Muscle layer of duodenum (tissue), 2 donors: Measurements from ENCODE around the gene ATRAID.
"Not testable (repeated sequence)": the region's sequence is repeated elsewhere in the genome, so short reads cannot be mapped to it uniquely, and the experiment has no call there.

Experiments
- H3K27ac ChIP-seq: one replicate; pipeline ENCODE4 v1.7.0; 2013; ENCODE audit warnings: mild to moderate bottlenecking, low read length
- H3K27me3 ChIP-seq: one replicate; pipeline ENCODE4 v1.7.0; 2013; ENCODE audit warnings: low read depth, mild to moderate bottlenecking, control low read depth, low read length
- H3K36me3 ChIP-seq, 2 donors: one replicate each; pipeline ENCODE4 v1.7.0; 2013; ENCODE audit warnings: low read length in 2 of 2, control low read depth in 1 of 2, mild to moderate bottlenecking in 1 of 2; ENCODE audit not compliant: insufficient read depth in 2 of 2, control insufficient read depth in 1 of 2
- H3K4me1 ChIP-seq, 2 donors: one replicate each; pipeline ENCODE4 v1.7.0; 2013; ENCODE audit warnings: low read length in 2 of 2, mild to moderate bottlenecking in 2 of 2, control low read depth in 1 of 2, moderate library complexity in 1 of 2; ENCODE audit not compliant: insufficient read depth in 2 of 2, control insufficient read depth in 1 of 2
- H3K4me3 ChIP-seq, 2 donors: one replicate each; pipeline ENCODE4 v1.7.0; 2013; ENCODE audit warnings: low read length in 2 of 2, low read depth in 1 of 2, mild to moderate bottlenecking in 1 of 2
- H3K9me3 ChIP-seq, 2 donors: one replicate each; pipeline ENCODE4 v1.7.0; 2013; ENCODE audit warnings: low read length in 2 of 2, control low read depth in 1 of 2, mild to moderate bottlenecking in 1 of 2; ENCODE audit not compliant: control insufficient read depth in 1 of 2
- donor health status: healthy.

The ATRAID gene

GRCh38 chr2:27198068-27198467 is 13.8 kb upstream of the ATRAID start:
- not testable (repeated sequence) for H3K27me3 ChIP-seq, H3K4me1 ChIP-seq, H3K4me3 ChIP-seq, H3K9me3 ChIP-seq, H3K27ac ChIP-seq
- H3K36me3 ChIP-seq: peaks cover 10 to 34% of the 10 kb centered on the region in 2 donors

GRCh38 chr2:27198627-27199026 is 13.2 kb upstream of the ATRAID start:
- H3K4me1 ChIP-seq: no peaks in the 10 kb centered on the region
- H3K27ac ChIP-seq: no peak overlapping the region
- H3K36me3 ChIP-seq: peaks cover 12 to 40% of the 10 kb centered on the region in 2 donors
- H3K9me3 ChIP-seq: no peaks in the 10 kb centered on the region
- no peak overlapping the region for H3K4me3 ChIP-seq
- no peaks in the 10 kb centered on the region for H3K27me3 ChIP-seq

GRCh38 chr2:27199241-27199640 is 12.6 kb upstream of the ATRAID start:
- peaks cover 12 to 46% of the 10 kb centered on the region in 2 donors for H3K36me3 ChIP-seq
- no peaks in the 10 kb centered on the region for H3K27me3 ChIP-seq
- H3K27ac ChIP-seq: no peak overlapping the region
- no peak overlapping the region for H3K4me3 ChIP-seq
- no peaks in the 10 kb centered on the region for H3K4me1 ChIP-seq
- no peaks in the 10 kb centered on the region for H3K9me3 ChIP-seq

GRCh38 chr2:27201675-27202074 is 10.2 kb upstream of the ATRAID start:
- Histone ChIP-seq H3K36me3 (peaks cover 22 to 70% of the 10 kb centered on the region in 2 donors), H3K4me3 (no peak overlapping the region), H3K27me3 (no peaks in the 10 kb centered on the region), H3K27ac (no peak overlapping the region), H3K9me3 (no peaks in the 10 kb centered on the region), H3K4me1 (no peaks in the 10 kb centered on the region)

- H3K27me3 ChIP-seq: no peaks in the 10 kb centered on the region
- H3K9me3 ChIP-seq: no peaks in the 10 kb centered on the region
- H3K27ac ChIP-seq: no peak overlapping the region
- H3K36me3 ChIP-seq: peaks cover 29 to 81% of the 10 kb centered on the region in 2 donors
- H3K4me1 ChIP-seq: no peaks in the 10 kb centered on the region
- H3K4me3 ChIP-seq: no peak overlapping the region
Observed at GRCh38 chr2:27202854-27203253, 9.0 kb upstream of the ATRAID start.

GRCh38 chr2:27203741-27204140 is 8.1 kb upstream of the ATRAID start:
- no peaks in the 10 kb centered on the region for H3K4me1 ChIP-seq
- no peaks in the 10 kb centered on the region for H3K27me3 ChIP-seq
- H3K9me3 ChIP-seq: no peaks in the 10 kb centered on the region
- no peak overlapping the region for H3K4me3 ChIP-seq
- peaks cover 29 to 90% of the 10 kb centered on the region in 2 donors for H3K36me3 ChIP-seq
- H3K27ac ChIP-seq: no peak overlapping the region

- Histone ChIP-seq H3K36me3 (peaks cover 29 to 91% of the 10 kb centered on the region in 2 donors), H3K4me3 (no peak overlapping the region), H3K4me1 (no peaks in the 10 kb centered on the region), H3K27ac (no peak overlapping the region), H3K9me3 (no peaks in the 10 kb centered on the region), H3K27me3 (no peaks in the 10 kb centered on the region)
Observed at GRCh38 chr2:27204566-27204965, 7.3 kb upstream of the ATRAID start.

GRCh38 chr2:27205206-27205605 is 6.6 kb upstream of the ATRAID start:
- no peaks in the 10 kb centered on the region for H3K9me3 ChIP-seq
- H3K36me3 ChIP-seq: peaks cover 29 to 84% of the 10 kb centered on the region in 2 donors
- no peaks in the 10 kb centered on the region for H3K4me1 ChIP-seq
- no peak overlapping the region for H3K27ac ChIP-seq
- no peaks in the 10 kb centered on the region for H3K27me3 ChIP-seq
- no peak overlapping the region for H3K4me3 ChIP-seq

GRCh38 chr2:27206346-27206745 is 5.5 kb upstream of the ATRAID start:
- no peak overlapping the region for H3K27ac ChIP-seq
- H3K4me3 ChIP-seq: no peak overlapping the region
- peaks cover 27 to 73% of the 10 kb centered on the region in 2 donors for H3K36me3 ChIP-seq

GRCh38 chr2:27208486-27209050 is 3.3 kb upstream of the ATRAID start:
- H3K36me3 ChIP-seq: peaks cover 17 to 57% of the 10 kb centered on the region in 2 donors
- H3K4me1 ChIP-seq: peaks cover 7 to 13% of the 10 kb centered on the region in 2 donors
- H3K27me3 ChIP-seq: no peaks in the 10 kb centered on the region
- H3K27ac ChIP-seq: no peak overlapping the region
- H3K4me3 ChIP-seq: no peak overlapping the region
- H3K9me3 ChIP-seq: no peaks in the 10 kb centered on the region

More at GRCh38 chr2:27206346-27206745, 5.5 kb upstream of the ATRAID start:
- no peaks in the 10 kb centered on the region for H3K27me3 ChIP-seq
- H3K9me3 ChIP-seq: no peaks in the 10 kb centered on the region
- peaks cover 0 to 4% of the 10 kb centered on the region in 2 donors for H3K4me1 ChIP-seq

- Histone ChIP-seq H3K36me3 (peaks cover 17 to 45% of the 10 kb centered on the region in 2 donors), H3K4me1 (peaks cover 7 to 14% of the 10 kb centered on the region in 2 donors), H3K27me3 (no peaks in the 10 kb centered on the region), H3K9me3 (no peaks in the 10 kb centered on the region), H3K4me3 (no peak overlapping the region), H3K27ac (no peak overlapping the region)
Observed at GRCh38 chr2:27209621-27210401, 2.0 kb upstream of the ATRAID start.
